ENCODE results near the gene EDN2.

DNA sequence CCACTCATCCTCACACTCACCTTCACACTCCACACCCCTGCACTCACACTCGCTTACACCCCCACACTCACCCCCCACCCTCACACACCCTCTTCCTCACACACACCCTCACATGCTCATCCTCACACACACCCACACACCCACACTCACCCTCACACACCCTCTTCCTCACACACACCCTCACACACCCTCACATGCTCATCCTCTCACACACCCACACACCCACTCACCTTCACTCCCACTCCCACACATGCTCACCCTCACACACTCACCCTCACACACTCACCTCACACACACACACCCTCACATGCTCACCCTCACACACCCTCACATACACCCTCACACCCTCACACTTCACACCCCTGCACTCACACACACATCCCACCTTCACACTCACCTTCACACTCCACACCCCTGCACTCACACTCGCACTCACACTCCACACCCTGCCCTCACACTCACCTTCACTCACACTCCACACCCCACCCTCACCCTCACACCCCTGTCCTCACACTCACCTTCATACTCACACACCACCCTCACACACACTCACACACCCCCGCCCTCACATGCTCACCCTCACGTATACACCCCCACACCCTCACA is 42.6 kb upstream of the EDN2 start:
- TF ChIP-seq, protein P1, sequence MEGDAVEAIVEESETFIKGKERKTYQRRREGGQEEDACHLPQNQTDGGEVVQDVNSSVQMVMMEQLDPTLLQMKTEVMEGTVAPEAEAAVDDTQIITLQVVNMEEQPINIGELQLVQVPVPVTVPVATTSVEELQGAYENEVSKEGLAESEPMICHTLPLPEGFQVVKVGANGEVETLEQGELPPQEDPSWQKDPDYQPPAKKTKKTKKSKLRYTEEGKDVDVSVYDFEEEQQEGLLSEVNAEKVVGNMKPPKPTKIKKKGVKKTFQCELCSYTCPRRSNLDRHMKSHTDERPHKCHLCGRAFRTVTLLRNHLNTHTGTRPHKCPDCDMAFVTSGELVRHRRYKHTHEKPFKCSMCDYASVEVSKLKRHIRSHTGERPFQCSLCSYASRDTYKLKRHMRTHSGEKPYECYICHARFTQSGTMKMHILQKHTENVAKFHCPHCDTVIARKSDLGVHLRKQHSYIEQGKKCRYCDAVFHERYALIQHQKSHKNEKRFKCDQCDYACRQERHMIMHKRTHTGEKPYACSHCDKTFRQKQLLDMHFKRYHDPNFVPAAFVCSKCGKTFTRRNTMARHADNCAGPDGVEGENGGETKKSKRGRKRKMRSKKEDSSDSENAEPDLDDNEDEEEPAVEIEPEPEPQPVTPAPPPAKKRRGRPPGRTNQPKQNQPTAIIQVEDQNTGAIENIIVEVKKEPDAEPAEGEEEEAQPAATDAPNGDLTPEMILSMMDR (conservative IDR thresholded peaks at IDR 0.05 in 1 of 2, IDR thresholded peaks at IDR 0.05 in 1 of 2; ENCODE audit: extremely low read depth in 1 of 2, insufficient read depth in 1 of 2, low read depth in 1 of 2, low read length in 2 of 2) = no peak
- no peak for TF ChIP-seq EZH2 (IDR thresholded peaks at IDR 0.05; ENCODE audit: borderline replicate concordance, low read length)

Measured in mammary epithelial cell (primary cell).